ENCODE results near the gene FST.

Gene FST

GRCh38 chr5:53438486-53439472, 41.6 kb upstream of the FST start:
- H3K9ac ChIP-seq (ENCODE audit: low read length), result no peak overlapping the region
- H3K4me3 ChIP-seq (ENCODE audit: insufficient read depth, low read length, poor library complexity, severe bottlenecking), result no peak overlapping the region
- no peaks in the 10 kb centered on the region for H3K9me3 ChIP-seq (ENCODE audit: insufficient read depth, low read length)
- H2AFZ ChIP-seq (ENCODE audit: low read depth, low read length, severe bottlenecking), result no peak overlapping the region
- no peaks in the 10 kb centered on the region for H3K36me3 ChIP-seq (ENCODE audit: low read length)
- no peaks in the 10 kb centered on the region for H3K79me2 ChIP-seq (ENCODE audit: insufficient read depth, low read length)
- H3K27me3 ChIP-seq (ENCODE audit: low read length), result no peaks in the 10 kb centered on the region
- no peak for TF ChIP-seq EZH2phosphoT487 (conservative IDR thresholded peaks at IDR 0.05; ENCODE audit: low read length)
- TF ChIP-seq CTCF (IDR thresholded peaks at IDR 0.05; ENCODE audit: insufficient read depth, low read length, poor library complexity, severe bottlenecking), result no peak
- no peaks in the 10 kb centered on the region for H3F3A ChIP-seq (ENCODE audit: insufficient read depth)
- no peak overlapping the region for H3K27ac ChIP-seq (ENCODE audit: low read depth, low read length)
- H3K4me2 ChIP-seq (ENCODE audit: low read depth, low read length, poor library complexity, severe bottlenecking), result no peak overlapping the region
- no peaks in the 10 kb centered on the region for H3K9me2 ChIP-seq (replicated peaks; ENCODE audit: insufficient read depth, low read length)
- no peaks in the 10 kb centered on the region for H4K20me1 ChIP-seq (ENCODE audit: low read depth, low read length)

GRCh38 chr5:53442961-53443360, 37.5 kb upstream of the FST start:
- TF ChIP-seq CTCF (IDR thresholded peaks at IDR 0.05; ENCODE audit: insufficient read depth, low read length, poor library complexity, severe bottlenecking), result no peak
- no peak for TF ChIP-seq EZH2phosphoT487 (conservative IDR thresholded peaks at IDR 0.05; ENCODE audit: low read length)
- H3K27me3 ChIP-seq (ENCODE audit: low read length), result no peaks in the 10 kb centered on the region
- H2AFZ ChIP-seq (ENCODE audit: low read depth, low read length, severe bottlenecking), result no peak overlapping the region
- no peaks in the 10 kb centered on the region for H3K79me2 ChIP-seq (ENCODE audit: insufficient read depth, low read length)
- no peaks in the 10 kb centered on the region for H3K9me3 ChIP-seq (ENCODE audit: insufficient read depth, low read length)
- no peaks in the 10 kb centered on the region for H3K36me3 ChIP-seq (ENCODE audit: low read length)
- no peak overlapping the region for H3K27ac ChIP-seq (ENCODE audit: low read depth, low read length)
- no peak overlapping the region for H3K4me3 ChIP-seq (ENCODE audit: insufficient read depth, low read length, poor library complexity, severe bottlenecking)
- H3K9ac ChIP-seq (ENCODE audit: low read length), result no peak overlapping the region
- H4K20me1 ChIP-seq (ENCODE audit: low read depth, low read length), result no peaks in the 10 kb centered on the region
- no peaks in the 10 kb centered on the region for H3F3A ChIP-seq (ENCODE audit: insufficient read depth)
- H3K4me2 ChIP-seq (ENCODE audit: low read depth, low read length, poor library complexity, severe bottlenecking), result no peak overlapping the region
- no peaks in the 10 kb centered on the region for H3K9me2 ChIP-seq (replicated peaks; ENCODE audit: insufficient read depth, low read length)

- H3K4me2 ChIP-seq (ENCODE audit: low read depth, low read length, poor library complexity, severe bottlenecking), result no peak overlapping the region
- no peak overlapping the region for H2AFZ ChIP-seq (ENCODE audit: low read depth, low read length, severe bottlenecking)
- no peaks in the 10 kb centered on the region for H3K79me2 ChIP-seq (ENCODE audit: insufficient read depth, low read length)
- H3K27me3 ChIP-seq (ENCODE audit: low read length), result no peaks in the 10 kb centered on the region
- H3K9me2 ChIP-seq (replicated peaks; ENCODE audit: insufficient read depth, low read length), result no peaks in the 10 kb centered on the region
- no peak overlapping the region for H3K9ac ChIP-seq (ENCODE audit: low read length)
- H4K20me1 ChIP-seq (ENCODE audit: low read depth, low read length), result no peaks in the 10 kb centered on the region
- no peak overlapping the region for H3K27ac ChIP-seq (ENCODE audit: low read depth, low read length)
- no peaks in the 10 kb centered on the region for H3F3A ChIP-seq (ENCODE audit: insufficient read depth)
- no peak overlapping the region for H3K4me3 ChIP-seq (ENCODE audit: insufficient read depth, low read length, poor library complexity, severe bottlenecking)
- no peaks in the 10 kb centered on the region for H3K36me3 ChIP-seq (ENCODE audit: low read length)
- TF ChIP-seq EZH2phosphoT487 (conservative IDR thresholded peaks at IDR 0.05; ENCODE audit: low read length) (no peak), CTCF (IDR thresholded peaks at IDR 0.05; ENCODE audit: insufficient read depth, low read length, poor library complexity, severe bottlenecking) (no peak)
- H3K9me3 ChIP-seq (ENCODE audit: insufficient read depth, low read length), result no peaks in the 10 kb centered on the region
Observed at GRCh38 chr5:53445569-53445968, 34.9 kb upstream of the FST start.
